GM23248 (cell line): Measurements from ENCODE around the gene METTL8.

Experiments
- EZH2 ChIP-seq: fragments of 200-600 bp; sonication (generic); IDR thresholded peaks from 2 replicates; pipeline ENCODE4 v1.6.1; 2018; ENCODE audit warnings: antibody characterized with exemption, mild to moderate bottlenecking; ENCODE audit not compliant: insufficient read depth, poor library complexity, severe bottlenecking
- EZH2phosphoT487 ChIP-seq: fragments of 200-600 bp; sonication (generic); IDR thresholded peaks from 2 replicates; pipeline ENCODE4 v1.6.1; 2018; ENCODE audit warnings: antibody characterized with exemption, moderate library complexity, mild to moderate bottlenecking, low read depth; ENCODE audit not compliant: insufficient read depth

GRCh38 chr2:171479154-171479814 is 45.5 kb upstream of the METTL8 start:
- TF ChIP-seq EZH2 = no peak
- no peak for TF ChIP-seq EZH2phosphoT487
